NCI-H146 treated with DMSO at 0.1 percent for 48 hours (cell line): ENCODE measurements around the gene CTSF.
"Not testable (repeated sequence)": the region's sequence is repeated elsewhere in the genome, so short reads cannot be mapped to it uniquely, and the experiment has no call there.

ENCODE experiments used
- DNase-seq: peaks from one replicate; lab custom pipeline; 2025; ENCODE audit not compliant: unreplicated experiment; lab: John Stamatoyannopoulos, UW

CTSF gene

DNA sequence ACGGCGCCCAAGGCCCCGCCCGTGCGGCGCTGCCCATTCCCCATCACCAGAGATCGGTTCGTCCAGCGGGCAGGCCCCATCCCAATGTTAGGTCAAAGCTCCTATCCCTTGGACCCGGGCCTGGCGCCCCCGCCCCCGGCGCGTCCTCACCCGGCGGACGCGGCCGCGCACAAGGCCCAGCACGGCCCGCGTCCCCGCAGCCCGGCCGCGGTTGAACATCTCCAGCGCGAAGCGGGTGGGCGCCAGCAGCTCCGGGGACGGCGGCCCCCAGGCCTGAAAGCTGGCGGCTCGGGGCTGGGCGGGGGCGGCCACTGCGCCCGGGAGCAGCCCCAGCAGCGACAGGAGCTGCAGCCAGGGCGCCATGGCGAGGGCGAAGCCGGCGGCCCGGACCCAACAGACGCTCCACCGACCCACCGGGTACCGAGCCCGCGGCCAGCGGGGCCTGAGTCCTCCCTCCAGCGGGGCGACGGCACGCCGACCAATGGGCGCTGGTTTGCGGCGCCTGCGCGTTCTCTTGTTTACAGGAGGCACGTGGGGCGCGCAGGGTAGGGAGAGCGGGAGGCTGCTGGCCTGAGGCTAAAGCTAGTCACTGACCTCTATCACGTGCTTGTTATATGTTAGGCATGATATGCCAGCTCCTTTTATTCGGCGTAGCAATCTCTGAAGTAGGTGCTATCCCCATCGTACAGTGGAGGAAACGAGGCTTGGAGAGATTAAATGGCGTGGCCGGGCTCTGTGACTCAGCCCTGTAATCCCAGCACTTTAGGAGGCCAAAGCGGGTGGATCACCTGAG, at the start of gene CTSF:
Gene CTSF (minus strand): TSS at position 483 of the 793 bp plus-strand sequence. CDS start 120 bp downstream, at position 363.
- DNase-seq: peak; percentile 15

DNA sequence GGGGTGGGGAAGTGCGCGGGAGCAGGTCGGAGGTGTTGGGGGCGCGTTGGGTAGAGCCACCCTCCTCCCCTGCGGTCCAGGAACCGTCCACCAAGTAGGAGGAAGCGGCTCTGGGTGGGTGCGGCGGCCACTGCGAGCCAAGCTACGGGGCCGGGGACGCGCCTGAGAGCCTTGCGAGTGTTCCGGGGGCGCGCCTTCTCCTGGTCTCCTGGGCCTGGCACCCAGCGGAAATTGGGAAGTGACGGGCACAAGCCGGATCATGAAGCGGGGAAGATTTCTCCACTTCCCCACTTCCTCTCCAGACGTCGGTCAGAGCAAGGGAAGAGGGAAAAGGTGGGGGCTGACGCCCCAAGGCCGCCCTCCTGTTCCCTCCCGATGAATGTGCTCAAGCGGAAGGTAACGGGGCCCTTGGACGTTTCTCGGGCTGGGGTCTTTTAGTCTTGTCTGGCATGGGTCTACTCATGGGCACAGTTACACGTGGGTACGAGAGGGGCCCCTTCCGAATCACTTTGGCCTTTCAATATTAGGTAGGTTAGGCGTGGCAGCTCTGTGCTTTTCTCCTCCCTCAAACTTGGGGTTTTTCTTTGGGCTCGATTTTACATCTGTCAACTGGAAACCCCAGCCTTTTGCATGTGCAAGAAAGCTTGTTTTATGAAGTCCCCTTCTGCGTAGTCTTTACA, 48.9 kb upstream of the CTSF start:
- DNase-seq: no peak

DNA sequence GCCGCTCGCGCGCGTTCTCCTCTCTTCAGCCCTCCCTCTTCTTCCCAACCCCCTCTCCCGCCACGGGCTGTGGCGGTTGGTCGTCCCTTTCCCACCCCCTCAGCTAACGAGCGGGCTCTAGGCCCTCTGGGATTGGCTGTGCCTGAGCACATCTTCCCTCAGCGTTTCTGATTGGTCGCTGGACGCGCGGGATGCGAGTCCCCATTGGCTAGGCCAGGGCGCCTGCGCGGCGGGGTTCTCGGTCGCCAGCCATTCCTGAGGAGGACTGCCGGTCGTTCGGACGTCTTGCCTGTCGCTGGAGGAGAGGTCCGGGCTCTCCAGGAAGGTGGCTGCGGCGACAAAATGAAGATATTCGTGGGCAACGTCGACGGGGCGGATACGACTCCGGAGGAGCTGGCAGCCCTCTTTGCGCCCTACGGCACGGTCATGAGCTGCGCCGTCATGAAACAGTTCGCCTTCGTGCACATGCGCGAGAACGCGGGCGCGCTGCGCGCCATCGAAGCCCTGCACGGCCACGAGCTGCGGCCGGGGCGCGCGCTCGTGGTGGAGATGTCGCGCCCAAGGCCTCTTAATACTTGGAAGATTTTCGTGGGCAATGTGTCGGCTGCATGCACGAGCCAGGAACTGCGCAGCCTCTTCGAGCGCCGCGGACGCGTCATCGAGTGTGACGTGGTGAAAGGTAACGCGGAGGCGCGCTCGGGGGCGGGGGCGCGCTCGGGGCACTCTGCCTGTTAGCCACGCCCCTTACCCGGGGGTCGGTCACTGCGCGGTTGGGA, 48.2 kb upstream of the CTSF start, which contains the start of gene RBM14:
Gene RBM14 (plus strand): TSS at position 252 of the 776 bp plus-strand sequence. CDS start 91 bp downstream, at position 343.
- DNase-seq: peak; percentile 98

DNA sequence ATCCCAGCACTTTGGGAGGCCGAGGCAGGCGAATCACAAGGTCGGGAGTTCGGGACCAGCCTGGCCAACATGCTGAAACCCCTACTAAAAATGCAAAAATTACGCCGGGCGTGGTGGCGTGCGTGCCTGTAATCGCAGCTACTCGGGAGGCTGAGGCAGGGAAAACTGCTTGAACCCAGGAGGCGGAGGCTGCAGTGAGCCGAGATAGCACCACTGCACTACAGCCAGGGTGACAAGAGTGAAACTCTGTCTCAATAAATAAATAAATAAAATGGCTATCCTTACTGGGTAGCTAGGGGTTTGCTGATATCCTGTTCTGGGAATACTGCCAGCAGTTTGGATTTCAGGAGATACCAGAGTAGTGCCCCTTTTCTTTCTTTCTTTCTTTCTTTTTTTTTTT, 45.7 kb upstream of the CTSF start:
- DNase-seq: no peak

DNA sequence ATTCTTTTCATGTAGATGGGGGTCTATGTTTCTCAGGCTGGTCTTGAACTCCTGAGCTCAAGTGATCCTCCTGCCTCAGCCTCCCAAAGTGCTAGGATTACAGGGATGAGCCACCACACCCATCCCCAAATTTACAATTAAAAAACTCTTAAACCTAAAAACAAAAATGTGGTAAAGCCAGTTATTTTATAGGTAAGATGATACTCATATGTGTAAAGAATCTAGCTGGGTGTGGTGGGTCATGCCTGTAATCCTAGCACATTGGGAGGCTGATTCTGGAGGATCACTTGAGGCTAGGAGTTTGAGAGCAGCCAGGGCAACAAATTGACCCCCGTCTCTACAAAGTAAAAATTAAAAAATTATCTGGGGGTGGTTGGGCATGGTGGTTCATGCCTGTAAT, 44.1 kb upstream of the CTSF start:
- no peak for DNase-seq

DNA sequence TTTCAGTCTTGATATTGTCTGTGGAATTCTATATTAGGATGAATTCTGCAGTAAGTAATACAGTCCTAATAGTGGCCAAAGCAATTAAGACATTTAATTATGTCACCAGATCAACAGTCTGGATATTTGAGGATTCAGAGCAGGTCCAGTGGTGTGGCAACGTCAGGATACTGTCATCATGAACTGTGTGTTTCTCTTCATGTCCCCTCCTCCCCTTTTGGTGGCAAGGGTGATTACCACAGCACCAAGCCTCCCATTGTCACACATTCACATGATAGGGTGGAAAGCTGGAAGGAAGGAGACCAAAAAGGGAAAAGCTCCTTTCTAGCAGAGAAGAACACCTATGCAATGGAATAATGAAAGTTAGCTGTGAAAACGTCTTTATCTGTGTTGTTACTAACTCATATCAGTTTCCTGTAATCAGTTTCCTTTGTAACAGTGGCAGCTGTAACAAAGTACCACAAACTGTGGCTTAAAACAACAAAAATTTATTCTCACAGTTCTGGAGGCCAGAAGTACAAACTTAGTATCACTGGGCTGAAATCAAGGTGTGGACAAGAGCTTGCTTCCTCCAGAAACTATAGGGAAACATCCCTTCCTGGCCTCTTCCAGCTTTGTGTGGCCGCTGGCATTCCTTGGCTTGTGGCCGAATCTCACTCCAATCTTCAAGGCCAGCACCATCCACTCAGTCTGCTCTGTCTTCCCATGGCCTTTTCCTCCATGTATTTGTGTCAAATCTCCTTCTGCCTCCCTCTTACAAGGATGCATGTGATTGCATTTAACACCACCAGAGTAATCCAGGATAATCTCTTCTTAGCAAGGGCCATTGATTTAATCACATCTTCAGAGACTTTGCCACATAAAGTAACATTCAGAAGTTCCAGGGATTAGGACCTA, 41.6 kb upstream of the CTSF start:
- DNase-seq: no peak

DNA sequence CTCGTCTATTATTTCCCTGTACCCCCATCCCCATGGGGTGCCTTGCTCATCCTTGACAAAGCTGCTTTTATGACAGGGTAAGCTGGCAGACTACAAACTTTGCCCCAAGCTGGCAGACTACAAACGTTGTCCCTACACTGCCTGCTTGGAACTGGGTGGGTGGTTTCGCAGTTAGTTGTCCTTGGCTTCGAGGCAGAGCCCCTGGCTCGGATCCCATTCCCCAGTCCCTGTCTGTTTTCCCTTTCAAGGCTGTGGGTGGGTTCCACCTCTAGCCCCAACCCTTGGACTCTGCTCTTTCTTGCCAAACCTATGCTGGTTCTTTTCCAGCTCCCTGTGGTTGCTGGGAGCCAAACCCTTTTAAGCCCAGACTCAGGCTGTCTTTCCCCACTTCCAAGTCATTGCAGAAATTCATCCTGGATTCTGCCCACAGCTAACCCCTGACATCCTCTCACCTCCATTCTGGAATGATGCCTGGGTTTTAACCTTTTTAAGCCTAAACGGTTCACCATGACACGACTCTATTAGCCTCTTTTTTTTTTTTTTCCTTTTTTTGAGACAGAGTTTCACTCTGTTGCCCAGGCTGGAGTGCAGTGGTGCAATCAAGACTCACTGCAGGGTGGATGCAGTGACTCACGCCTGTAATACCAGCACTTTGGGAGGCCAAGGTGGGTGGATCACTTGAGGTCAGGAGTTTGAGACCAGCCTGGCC, 38.9 kb upstream of the CTSF start:
- no peak for DNase-seq

DNA sequence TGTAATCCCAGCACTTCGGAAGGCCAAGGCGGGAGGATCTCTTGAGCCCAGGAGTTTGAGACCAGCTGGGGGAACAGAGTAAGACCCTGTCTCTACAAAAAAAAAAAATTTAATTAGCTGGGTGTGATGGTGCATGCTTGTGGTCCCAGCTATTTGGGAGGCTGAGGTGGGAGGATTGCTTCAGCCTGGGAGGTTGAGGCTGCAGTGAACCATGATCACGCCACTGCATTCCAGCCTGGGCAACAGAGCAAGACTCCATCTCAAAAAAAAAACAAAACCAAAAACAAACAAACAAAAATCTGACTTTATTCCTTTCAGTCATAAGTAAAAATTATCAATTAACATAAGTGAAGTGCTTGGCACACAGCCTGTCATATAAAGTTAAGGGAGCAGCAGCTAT, 38.2 kb upstream of the CTSF start:
- DNase-seq: not testable (repeated sequence)

DNA sequence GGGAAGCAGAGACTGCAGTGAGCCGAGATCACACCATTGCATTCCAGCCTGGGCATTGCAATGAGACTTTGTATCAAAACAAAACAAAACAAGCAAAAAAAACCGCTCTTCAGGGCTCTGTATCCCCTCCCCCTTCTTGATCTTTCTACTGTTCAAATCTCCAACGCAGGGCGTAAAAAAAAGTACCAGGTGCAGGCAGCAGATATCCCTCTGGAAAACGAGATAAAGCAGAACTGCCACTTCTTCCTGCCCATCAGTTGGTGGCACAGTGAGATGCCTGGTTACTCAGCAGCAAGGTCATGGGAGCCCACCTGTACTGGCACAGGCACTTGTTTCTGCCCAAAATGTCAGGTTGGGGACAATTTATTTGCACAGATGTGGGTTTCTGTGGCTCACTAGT, 35.7 kb upstream of the CTSF start:
- no peak for DNase-seq

DNA sequence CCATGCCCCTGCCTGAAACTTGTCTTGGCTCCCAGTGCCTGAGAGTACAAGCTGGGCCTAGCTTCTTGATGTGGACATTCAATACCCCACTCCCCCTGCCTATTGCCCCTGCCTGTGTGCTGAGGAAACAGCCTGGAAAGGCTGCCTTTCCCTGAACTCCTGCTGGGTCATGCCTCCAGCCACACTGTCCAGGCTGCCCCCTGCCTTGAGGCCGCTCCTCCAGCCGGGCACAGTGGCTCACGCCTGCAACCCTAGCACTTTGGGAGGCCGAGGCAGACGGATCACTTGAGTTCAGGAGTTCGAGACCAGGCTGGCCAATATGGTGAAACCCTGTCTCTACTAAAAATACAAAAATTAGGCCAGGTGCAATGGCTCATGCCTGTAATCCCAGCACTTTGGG, 34.7 kb upstream of the CTSF start:
- DNase-seq: no peak

DNA sequence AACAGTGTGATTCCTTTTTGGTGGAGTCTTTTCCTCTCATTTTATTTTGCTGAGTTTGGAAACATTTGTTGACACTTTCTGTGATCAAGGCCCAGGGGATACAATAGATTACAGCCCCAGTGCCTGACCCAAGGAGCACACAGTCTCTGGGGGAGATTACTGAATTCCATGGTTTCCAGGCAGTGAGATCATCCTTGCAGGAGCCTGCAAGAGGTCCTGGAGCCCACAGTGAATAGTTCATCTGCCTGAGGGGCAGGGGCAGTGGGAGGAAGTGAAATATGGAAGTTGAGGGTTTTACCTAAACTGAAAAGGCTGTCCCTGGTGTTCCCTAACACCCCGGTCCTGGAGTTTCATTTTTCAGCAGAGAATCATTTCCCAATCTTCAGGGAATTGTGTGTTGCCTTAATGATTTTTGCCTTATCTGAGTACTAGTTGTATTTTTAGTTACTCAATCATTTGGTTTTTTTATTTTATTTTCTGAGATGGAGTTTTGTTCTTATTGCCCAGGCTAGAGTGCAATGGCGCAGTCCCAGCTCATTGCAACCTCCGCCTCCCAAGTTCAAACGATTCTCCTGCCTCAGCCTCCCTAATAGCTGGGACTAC, 32.3 kb upstream of the CTSF start:
- no peak for DNase-seq

DNA sequence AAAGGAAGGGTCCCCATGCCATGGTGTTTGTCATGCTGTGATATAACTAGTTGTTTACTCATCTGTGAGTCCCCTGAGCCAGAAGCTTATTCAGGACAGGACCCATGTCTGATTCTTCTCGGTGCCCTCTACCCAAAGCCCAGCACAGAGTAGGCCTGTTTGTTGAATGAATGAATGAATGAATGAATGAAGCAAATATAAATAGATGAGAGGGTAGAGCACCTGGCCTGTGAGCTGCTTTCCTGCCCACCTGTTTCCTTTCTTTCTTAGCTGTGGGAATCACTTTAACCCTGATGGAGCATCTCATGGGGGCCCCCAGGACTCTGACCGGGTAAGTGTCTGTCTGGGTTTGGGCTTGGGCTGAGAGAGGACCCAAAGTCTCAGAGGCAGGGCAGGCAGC, 31.8 kb upstream of the CTSF start:
- DNase-seq: no peak

DNA sequence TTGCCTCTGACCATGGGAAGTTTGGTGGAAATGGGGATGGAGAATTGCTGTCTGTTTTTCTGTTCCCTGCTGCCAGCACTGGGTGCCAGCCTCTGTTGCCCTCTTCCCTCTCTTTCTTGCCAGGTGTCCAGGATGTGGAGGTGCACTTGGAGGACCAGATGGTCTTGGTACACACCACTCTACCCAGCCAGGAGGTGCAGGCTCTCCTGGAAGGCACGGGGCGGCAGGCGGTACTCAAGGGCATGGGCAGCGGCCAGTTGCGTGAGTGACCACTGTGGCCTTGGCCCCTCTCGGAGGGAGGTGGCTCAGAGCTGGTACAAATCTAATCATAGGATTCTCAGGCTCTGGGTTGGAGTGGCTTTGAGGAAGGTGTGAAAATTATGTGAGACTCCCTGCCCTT, 30.6 kb upstream of the CTSF start:
- no peak for DNase-seq

DNA sequence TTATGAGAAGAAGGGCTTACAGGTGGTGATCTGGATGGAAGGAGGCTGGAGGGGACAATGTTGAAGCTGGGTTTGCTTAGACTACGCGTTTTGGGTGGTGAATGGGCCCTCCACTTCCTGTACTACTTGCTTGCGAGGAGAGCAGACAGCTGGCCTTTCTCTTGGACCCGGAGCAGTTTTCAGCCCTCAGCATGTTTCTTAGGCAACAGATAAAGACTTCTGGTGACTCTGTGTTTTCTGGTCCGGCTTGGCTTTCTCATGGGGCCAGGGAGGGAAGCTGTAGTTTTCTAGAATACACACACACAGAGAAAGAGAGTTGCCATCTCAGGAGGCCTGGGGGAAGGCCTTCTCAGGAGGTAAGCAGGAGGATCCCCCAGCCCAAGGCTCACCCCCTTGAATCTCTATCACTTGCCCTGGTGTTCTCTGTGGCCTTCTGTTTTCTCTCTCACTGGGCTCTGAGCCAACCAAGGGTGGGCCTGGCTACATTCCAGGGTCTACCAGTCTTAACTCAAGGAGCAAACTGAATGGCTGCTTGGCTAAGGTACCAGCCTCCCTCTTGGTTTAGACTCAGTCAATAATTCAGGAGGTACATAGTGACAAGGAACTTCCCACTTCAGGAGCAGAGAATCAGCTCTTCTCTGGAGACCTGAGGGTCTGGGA, 27.0 kb upstream of the CTSF start:
- DNase-seq: no peak

DNA sequence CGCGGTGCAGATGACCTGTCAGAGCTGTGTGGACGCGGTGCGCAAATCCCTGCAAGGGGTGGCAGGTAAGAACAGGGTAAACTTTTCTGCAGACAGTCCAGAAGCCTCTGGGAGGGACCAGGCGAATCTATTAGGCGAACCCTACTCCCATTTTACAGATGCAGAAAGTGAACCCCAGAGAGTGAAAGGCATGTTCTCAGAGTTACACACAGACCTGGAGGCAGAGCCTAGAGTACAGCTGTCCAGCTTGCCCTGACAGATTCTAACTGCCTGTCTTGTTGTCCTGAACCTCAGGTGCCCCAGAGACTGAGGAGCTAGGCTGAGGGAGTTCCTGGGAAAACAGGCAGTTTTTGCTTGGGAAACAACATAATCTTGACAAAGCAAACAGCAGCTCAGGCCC, 25.2 kb upstream of the CTSF start:
- DNase-seq: no peak

DNA sequence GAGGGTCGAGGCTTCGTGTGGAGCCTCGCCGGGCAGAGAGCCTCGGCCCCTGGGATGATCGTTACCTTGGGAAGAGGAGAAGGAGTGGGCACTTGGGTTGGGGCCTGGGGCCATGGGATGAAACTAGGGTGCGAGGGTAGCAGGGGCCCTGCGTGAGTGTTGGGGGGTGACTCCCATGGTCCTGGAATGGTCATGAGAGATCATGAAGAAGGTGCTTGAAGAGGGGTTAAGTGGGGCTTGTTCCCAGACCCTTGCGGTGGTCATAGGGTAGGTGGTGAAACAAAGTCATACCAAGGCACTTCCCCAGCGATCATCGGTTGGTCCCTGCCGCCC, 24.9 kb upstream of the CTSF start:
- no peak for DNase-seq

DNA sequence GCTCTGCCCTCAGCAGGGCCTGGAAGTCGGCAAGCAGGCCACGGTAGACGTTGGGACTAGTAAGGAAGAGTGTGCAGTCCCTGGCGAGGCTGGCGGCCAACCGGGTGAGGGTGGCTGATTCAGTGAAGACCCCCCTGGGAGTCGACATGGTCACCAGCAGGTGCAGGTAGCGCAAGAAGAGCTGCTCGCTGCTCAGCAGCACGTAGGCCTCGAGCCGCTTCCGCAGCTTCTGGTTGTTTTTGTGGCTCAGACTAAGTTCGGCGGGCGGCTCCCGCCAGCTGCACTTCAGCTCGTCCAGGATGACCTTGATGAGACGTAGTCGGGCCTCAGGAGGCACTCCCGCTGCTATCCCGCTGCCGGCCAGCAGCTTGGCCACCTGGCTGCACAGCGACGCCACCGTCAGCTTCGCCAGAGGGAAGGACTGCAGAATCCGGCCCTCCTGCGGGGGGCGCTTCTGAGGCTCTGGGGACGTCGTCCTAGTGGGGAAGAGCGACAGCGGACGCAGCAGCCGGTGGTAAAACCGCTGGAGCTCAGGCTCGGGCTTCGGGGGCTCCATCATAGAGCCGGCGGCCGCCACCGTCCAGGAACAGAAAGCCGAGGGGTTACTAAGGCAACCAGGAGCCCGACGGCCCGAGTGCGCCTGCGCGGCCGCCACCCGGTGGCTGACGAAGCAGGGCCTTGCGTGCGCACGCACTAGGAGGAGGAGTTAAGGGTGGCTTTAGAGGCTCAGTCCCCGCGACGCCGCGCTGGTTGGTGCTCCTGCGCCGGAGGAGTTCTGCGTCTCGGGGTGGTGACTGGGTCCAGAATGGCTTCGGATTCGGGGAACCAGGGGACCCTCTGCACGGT, 24.3 kb upstream of the CTSF start, which contains the start of the genes CCDC87 and CCS:
Gene CCDC87 (minus strand): TSS at position 607 of the 846 bp plus-strand sequence. CDS start 48 bp downstream, at position 559.
Gene CCS (plus strand): TSS at position 729 of the 846 bp plus-strand sequence. CDS start 77 bp downstream, at position 806.
- DNase-seq: peak; percentile 87

DNA sequence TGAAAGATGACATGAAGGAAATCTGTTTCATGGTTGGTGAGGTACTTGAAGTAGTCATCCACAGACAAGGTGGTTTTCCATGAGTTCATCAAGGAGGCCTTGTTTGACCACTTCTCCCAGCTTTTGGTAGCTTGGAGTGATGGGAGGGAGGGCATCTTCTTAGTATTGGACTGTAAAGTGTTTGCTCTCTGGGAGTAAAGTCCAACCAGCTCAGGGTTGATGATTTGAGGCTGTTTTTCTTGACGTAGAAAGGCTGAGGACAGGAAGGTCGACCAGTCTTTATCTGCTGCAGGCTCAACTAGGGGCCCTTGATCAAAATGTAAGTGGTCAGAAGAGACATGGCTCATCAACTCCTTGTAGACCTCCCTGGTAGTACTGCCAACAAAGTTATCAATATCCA, 22.8 kb upstream of the CTSF start:
- no peak for DNase-seq
